ENCODE results near the gene RPF1.

The RPF1 gene

GRCh38 chr1:84476225-84476624, 2.8 kb upstream of the RPF1 start:
- TF ChIP-seq CTCF (conservative IDR thresholded peaks at IDR 0.05; ENCODE audit: low read length): no peak
- DNase-seq (ENCODE audit: low read depth): no peak
- no peak overlapping the region for H3K4me3 ChIP-seq (ENCODE audit: low read length)

- DNase-seq (ENCODE audit: low read depth): no peak
- peak overlapping the region; percentile 75 for H3K4me3 ChIP-seq (ENCODE audit: low read length)
- no peak for TF ChIP-seq CTCF (conservative IDR thresholded peaks at IDR 0.05; ENCODE audit: low read length)
These were observed 932 bp downstream of the RPF1 start for GRCh38 chr1:84479998-84480397.

- no peak for TF ChIP-seq CTCF (conservative IDR thresholded peaks at IDR 0.05; ENCODE audit: low read length)
- peak overlapping the region; percentile 75; the same call in 1 of the 2 replicates for H3K4me3 ChIP-seq (ENCODE audit: low read length)
- no peak for DNase-seq (ENCODE audit: low read depth)
These were observed 1.6 kb downstream of the RPF1 start for GRCh38 chr1:84480650-84481049.

GRCh38 chr1:84481317-84481716, 2.3 kb downstream of the RPF1 start:
- no peak overlapping the region for H3K4me3 ChIP-seq (ENCODE audit: low read length)
- TF ChIP-seq CTCF (conservative IDR thresholded peaks at IDR 0.05; ENCODE audit: low read length): no peak
- no peak for DNase-seq (ENCODE audit: low read depth)

GRCh38 chr1:84488107-84488506, 9.0 kb downstream of the RPF1 start:
- H3K4me3 ChIP-seq (ENCODE audit: low read length): no peak overlapping the region
- TF ChIP-seq CTCF (conservative IDR thresholded peaks at IDR 0.05; ENCODE audit: low read length): no peak

GRCh38 chr1:84489766-84490165, 10.7 kb downstream of the RPF1 start:
- no peak overlapping the region for H3K4me3 ChIP-seq (ENCODE audit: low read length)
- DNase-seq (ENCODE audit: low read depth): peak; percentile 29
- TF ChIP-seq CTCF (conservative IDR thresholded peaks at IDR 0.05; ENCODE audit: low read length): no peak

More at GRCh38 chr1:84488107-84488506, 9.0 kb downstream of the RPF1 start:
- DNase-seq (ENCODE audit: low read depth): no peak

GRCh38 chr1:84492726-84493125, 13.7 kb downstream of the RPF1 start:
- no peak overlapping the region for H3K4me3 ChIP-seq (ENCODE audit: low read length)
- TF ChIP-seq CTCF (conservative IDR thresholded peaks at IDR 0.05; ENCODE audit: low read length): no peak
- peak; percentile 15 for DNase-seq (ENCODE audit: low read depth)

Data from AG10803 (cell line).